OCI-LY1 (cell line): ENCODE data around the gene RNF157.

Source experiments
- H2AFZ ChIP-seq: fragments of 200-600 bp; sonication (generic), shearing (Covaris generic); 2 replicates; pipeline ENCODE4 v1.6.0; 2014; ENCODE audit warnings: antibody characterized with exemption, mild to moderate bottlenecking, low read length
- H3F3A ChIP-seq: fragments of 200-600 bp; sonication (generic), shearing (Covaris generic); 2 replicates; pipeline ENCODE4 v1.6.0; 2014; ENCODE audit warnings: mild to moderate bottlenecking, antibody characterized with exemption, low read length, moderate library complexity; ENCODE audit not compliant: insufficient read depth
- H3K27ac ChIP-seq: fragments of 200-600 bp; sonication (generic); 2 replicates; pipeline ENCODE4 v1.5.1; 2014; ENCODE audit warnings: low read length, mixed run types, mild to moderate bottlenecking, low read depth; ENCODE audit not compliant: poor library complexity, severe bottlenecking
- H3K27me3 ChIP-seq: fragments of 200-600 bp; sonication (generic); 2 replicates; pipeline ENCODE4 v1.6.0; 2014; ENCODE audit warnings: antibody characterized with exemption, mild to moderate bottlenecking, low read length, moderate library complexity; ENCODE audit not compliant: insufficient read depth
- H3K36me3 ChIP-seq: fragments of 200-600 bp; sonication (generic); 2 replicates; pipeline ENCODE4 v1.6.1; 2014; ENCODE audit warnings: mild to moderate bottlenecking, antibody characterized with exemption, low read length, moderate library complexity, mixed read lengths; ENCODE audit not compliant: insufficient read depth
- H3K4me1 ChIP-seq: fragments of 200-600 bp; sonication (generic); 2 replicates; pipeline ENCODE4 v1.5.1; 2014; ENCODE audit warnings: mild to moderate bottlenecking, low read length, moderate library complexity; ENCODE audit not compliant: insufficient read depth, severe bottlenecking
- H3K4me2 ChIP-seq: fragments of 200-600 bp; sonication (generic), shearing (Covaris generic); 2 replicates; pipeline ENCODE4 v1.6.1; 2014; ENCODE audit warnings: low read length
- H3K4me3 ChIP-seq: fragments of 200-600 bp; sonication (generic); 2 replicates; pipeline ENCODE4 v1.5.1; 2014; ENCODE audit warnings: low read length, low read depth, mild to moderate bottlenecking, mixed read lengths; ENCODE audit not compliant: poor library complexity, severe bottlenecking
- H3K79me2 ChIP-seq: fragments of 200-600 bp; shearing (Covaris generic); 2 replicates; pipeline ENCODE4 v1.6.1; 2016; ENCODE audit warnings: mixed run types, low read length, mixed read lengths; ENCODE audit not compliant: insufficient read depth
- H3K9ac ChIP-seq: fragments of 200-600 bp; sonication (generic), shearing (Covaris generic); 2 replicates; pipeline ENCODE4 v1.6.1; 2014; ENCODE audit warnings: mild to moderate bottlenecking, low read length, mixed read lengths
- H3K9me2 ChIP-seq: fragments of 200-600 bp; sonication (generic), shearing (Covaris generic); 2 replicates; pipeline ENCODE4 v1.6.1; 2014; ENCODE audit warnings: low read depth, mild to moderate bottlenecking, low read length, mixed read lengths
- H3K9me3 ChIP-seq: fragments of 200-600 bp; shearing (Covaris generic); 2 replicates; pipeline ENCODE4 v1.6.1; 2014; ENCODE audit warnings: low read length, mixed read lengths
- H4K20me1 ChIP-seq: fragments of 200-600 bp; sonication (generic), shearing (Covaris generic); 2 replicates; pipeline ENCODE4 v1.6.0; 2016; ENCODE audit warnings: mild to moderate bottlenecking, low read length; ENCODE audit not compliant: insufficient read depth
- EZH2 ChIP-seq: fragments of 200-600 bp; sonication (generic), shearing (Covaris generic); IDR thresholded peaks from 2 replicates; pipeline ENCODE4 v1.8.0; 2017; ENCODE audit warnings: borderline replicate concordance, mixed run types, mild to moderate bottlenecking, antibody characterized with exemption, low read length, moderate library complexity, mixed read lengths
- TF ChIP-seq, protein P1 (sequence below): fragments of 200-600 bp; sonication (generic), shearing (Covaris generic); IDR thresholded peaks from 2 replicates; pipeline ENCODE4 v1.5.1; 2017; ENCODE audit warnings: mild to moderate bottlenecking, antibody characterized with exemption, low read length, moderate library complexity, mixed read lengths

The RNF157 gene

GRCh38 chr17:76272541-76273444, 32.5 kb upstream of the RNF157 start:
- H3K4me2 ChIP-seq, result peak overlapping the region; percentile 62
- no peak overlapping the region for H2AFZ ChIP-seq
- H3K4me3 ChIP-seq, result peak overlapping the region; percentile 41
- TF ChIP-seq, protein P1, sequence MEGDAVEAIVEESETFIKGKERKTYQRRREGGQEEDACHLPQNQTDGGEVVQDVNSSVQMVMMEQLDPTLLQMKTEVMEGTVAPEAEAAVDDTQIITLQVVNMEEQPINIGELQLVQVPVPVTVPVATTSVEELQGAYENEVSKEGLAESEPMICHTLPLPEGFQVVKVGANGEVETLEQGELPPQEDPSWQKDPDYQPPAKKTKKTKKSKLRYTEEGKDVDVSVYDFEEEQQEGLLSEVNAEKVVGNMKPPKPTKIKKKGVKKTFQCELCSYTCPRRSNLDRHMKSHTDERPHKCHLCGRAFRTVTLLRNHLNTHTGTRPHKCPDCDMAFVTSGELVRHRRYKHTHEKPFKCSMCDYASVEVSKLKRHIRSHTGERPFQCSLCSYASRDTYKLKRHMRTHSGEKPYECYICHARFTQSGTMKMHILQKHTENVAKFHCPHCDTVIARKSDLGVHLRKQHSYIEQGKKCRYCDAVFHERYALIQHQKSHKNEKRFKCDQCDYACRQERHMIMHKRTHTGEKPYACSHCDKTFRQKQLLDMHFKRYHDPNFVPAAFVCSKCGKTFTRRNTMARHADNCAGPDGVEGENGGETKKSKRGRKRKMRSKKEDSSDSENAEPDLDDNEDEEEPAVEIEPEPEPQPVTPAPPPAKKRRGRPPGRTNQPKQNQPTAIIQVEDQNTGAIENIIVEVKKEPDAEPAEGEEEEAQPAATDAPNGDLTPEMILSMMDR, result no peak
- no peak for TF ChIP-seq EZH2
- H3K9me3 ChIP-seq, result no peaks in the 10 kb centered on the region
- H3K36me3 ChIP-seq, result peaks cover 10% of the 10 kb centered on the region
- no peaks in the 10 kb centered on the region; the same call in 1 of the 2 replicates for H3K27me3 ChIP-seq
- H3K9ac ChIP-seq, result no peak overlapping the region
- H3F3A ChIP-seq, result no peaks in the 10 kb centered on the region
- no peaks in the 10 kb centered on the region for H3K9me2 ChIP-seq
- no peaks in the 10 kb centered on the region for H3K79me2 ChIP-seq
- H3K4me1 ChIP-seq, result peaks cover 23% of the 10 kb centered on the region
- no peaks in the 10 kb centered on the region for H4K20me1 ChIP-seq
- H3K27ac ChIP-seq, result no peak overlapping the region

GRCh38 chr17:76271669-76272540, 31.6 kb upstream of the RNF157 start:
- Histone ChIP-seq H3K36me3 (peaks cover 15% of the 10 kb centered on the region), H3K27ac (no peak overlapping the region), H4K20me1 (no peaks in the 10 kb centered on the region), H3K9ac (peak overlapping the region; percentile 23; the same call in 1 of the 2 replicates), H2AFZ (no peak overlapping the region), H3K9me2 (no peaks in the 10 kb centered on the region), H3F3A (no peaks in the 10 kb centered on the region), H3K9me3 (no peaks in the 10 kb centered on the region), H3K79me2 (no peaks in the 10 kb centered on the region), H3K4me3 (peak overlapping the region; percentile 41), H3K27me3 (no peaks in the 10 kb centered on the region; the same call in 1 of the 2 replicates), H3K4me2 (peak overlapping the region; percentile 62), H3K4me1 (peaks cover 31% of the 10 kb centered on the region)
- TF ChIP-seq EZH2, result no peak
- TF ChIP-seq, protein P1, result no peak

DNA sequence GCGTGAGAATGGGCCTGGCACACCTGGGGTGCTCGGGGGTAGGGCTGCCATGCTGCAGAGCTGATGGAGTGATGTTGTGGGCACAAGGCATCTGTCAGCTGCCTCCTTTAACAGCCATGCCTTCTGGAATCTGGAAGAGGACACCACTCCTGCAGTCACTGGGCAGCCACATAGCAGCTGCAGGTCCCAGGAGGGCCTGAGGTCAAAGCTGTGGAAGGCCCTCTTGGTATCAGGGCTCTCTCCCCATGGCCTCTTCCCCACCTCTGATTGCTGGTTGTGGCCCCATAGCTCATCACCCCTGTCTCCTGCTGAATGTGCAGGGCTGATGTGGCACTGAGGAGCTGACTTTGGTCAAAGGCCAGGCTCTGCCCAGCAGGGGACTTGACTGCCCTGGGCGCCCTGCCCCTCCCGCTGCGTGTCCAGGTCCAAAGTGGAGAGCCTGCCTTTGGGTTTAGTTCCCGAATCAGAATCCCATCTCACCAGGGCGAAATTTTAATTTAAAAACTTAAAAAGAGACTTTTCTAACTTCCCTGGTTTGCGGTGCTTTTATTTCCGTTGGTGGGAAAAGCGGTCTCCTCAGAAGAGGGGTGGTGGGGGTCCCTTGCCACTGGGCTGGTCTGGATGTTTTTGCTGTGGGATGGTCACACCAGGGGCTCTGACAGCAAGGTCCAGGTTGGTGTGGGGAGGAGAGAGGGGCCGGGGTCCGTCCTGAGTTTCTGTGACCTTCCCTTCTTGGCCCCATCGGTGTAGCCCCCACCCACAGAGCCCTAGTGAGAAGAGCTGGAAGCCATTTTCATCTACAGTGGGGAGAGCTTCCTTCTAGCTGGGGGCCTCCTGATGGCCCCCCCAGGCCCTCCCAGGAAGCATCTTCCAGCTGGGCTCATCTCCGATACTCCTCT, 30.7 kb upstream of the RNF157 start:
- Histone ChIP-seq H3K27ac (no peak overlapping the region), H3K27me3 (no peaks in the 10 kb centered on the region; the same call in 1 of the 2 replicates), H3K79me2 (no peaks in the 10 kb centered on the region), H3K36me3 (peaks cover 21% of the 10 kb centered on the region), H3K4me2 (peak overlapping the region; percentile 62), H2AFZ (no peak overlapping the region), H3K4me1 (peaks cover 39% of the 10 kb centered on the region), H3K4me3 (peak overlapping the region; percentile 41), H3K9me3 (no peaks in the 10 kb centered on the region), H4K20me1 (no peaks in the 10 kb centered on the region), H3F3A (no peaks in the 10 kb centered on the region), H3K9ac (no peak overlapping the region), H3K9me2 (no peaks in the 10 kb centered on the region)
- TF ChIP-seq EZH2, result no peak
- TF ChIP-seq, protein P1, result no peak
